Heart left ventricle (tissue), 16 donors: ENCODE results near the gene PGLYRP2. TPM values are rescaled to one million over a fixed set of nuclear protein-coding genes. Genes with fewer than 3 reads are reported as not detected.
A peak's percentile ranks its signal among the peaks of the same experiment; 100 is the strongest.

Experiments used
- ATAC-seq, 4 donors: fragments of 200-7000 bp; cut with Tn5 transposase; one replicate each; pipeline ENCODE4 v1.9.1; 2020 to 2022; ENCODE audit warnings: moderate library complexity in 4 of 4, mild to moderate bottlenecking in 3 of 4, moderate number of reproducible peaks in 1 of 4
- DNase-seq, 5 donors: peaks; one replicate each; pipeline ENCODE4 v3.0.0-alpha.2; 2020
- H3K27ac ChIP-seq, 12 donors: fragments of 200-600 bp; sonication (generic) in 4 of 12; one replicate each; pipeline versions ENCODE4 v1.5.0 to v1.8.0; 2016 to 2022; ENCODE audit warnings: mild to moderate bottlenecking in 2 of 12
- H3K27me3 ChIP-seq, 9 donors: fragments of 200-600 bp; sonication (generic) in 2 of 9; one replicate each; pipeline versions ENCODE4 v1.5.1 to v1.8.0; 2016 to 2022; ENCODE audit warnings: mild to moderate bottlenecking in 3 of 9
- H3K36me3 ChIP-seq, 9 donors: fragments of 200-600 bp; sonication (generic) in 2 of 9; one replicate each; pipeline versions ENCODE4 v1.5.0 to v1.8.0; 2018 to 2022; ENCODE audit warnings: mild to moderate bottlenecking in 2 of 9
- H3K4me1 ChIP-seq, 12 donors: fragments of 200-600 bp; sonication (generic) in 4 of 12; one replicate each; pipeline versions ENCODE4 v1.5.0 to v1.8.0; 2016 to 2022; ENCODE audit warnings: mild to moderate bottlenecking in 3 of 12
- H3K4me3 ChIP-seq, 12 donors: fragments of 200-600 bp; sonication (generic) in 4 of 12; one replicate each; pipeline versions ENCODE4 v1.5.0 to v1.8.0; 2017 to 2022; ENCODE audit warnings: mild to moderate bottlenecking in 9 of 12, moderate library complexity in 4 of 12
- H3K9me3 ChIP-seq, 12 donors: fragments of 200-600 bp; sonication (generic) in 4 of 12; one replicate each; pipeline versions ENCODE4 v1.5.0 to v1.8.0; 2016 to 2022; ENCODE audit warnings: mild to moderate bottlenecking in 1 of 12
- CTCF ChIP-seq, 12 donors: fragments of 200-600 bp; sonication (generic) in 4 of 12; IDR thresholded peaks; one replicate each; pipeline versions ENCODE4 v1.5.0 to v1.8.0; 2018 to 2022; ENCODE audit warnings: antibody characterized with exemption in 12 of 12, mild to moderate bottlenecking in 5 of 12
- POLR2A ChIP-seq, 2 donors: fragments of 450-650 bp; IDR thresholded peaks; one replicate each; pipeline ENCODE4 v1.6.1; 2017; ENCODE audit warnings: antibody characterized with exemption in 2 of 2, mild to moderate bottlenecking in 2 of 2, moderate library complexity in 2 of 2
- WGBS, 4 donors: extraction: QIAGEN DNeasy Blood & Tissue Kit in 2 of 4; methylation state at CpG; one replicate each; pipeline versions ENCODE4 v1.1.5 to v1.1.7; 2013 to 2018; 5-methylcytosine and 5-hydroxymethylcytosine counted together
- intact Hi-C, 10 donors: fragments of 100-400 bp; cut with DNase I; formaldehyde crosslinking; loops; one replicate each; pipeline versions ENCODE4 v1.11.1 to v1.14.2; 2022
- polyA plus RNA-seq, 2 donors: library from polyadenylated mRNA; stranded (reverse); fragments of 200-250 nt; gene quantifications; one replicate each; pipeline ENCODE4 v1.2.3, GENCODE V29; 2013
- total RNA-seq, 9 donors: library from RNA; depleted of rRNA in 2 of 9; stranded (reverse); fragments of >200 nt in 2 of 9; fragmentation: NEBNext Ultra II Directional in 3 of 9; extraction: Animal tissue kit (Norgen Biotek cat#: 25700) in 3 of 9; gene quantifications; one replicate each; pipeline versions ENCODE4 v1.1.0 to v1.2.4, GENCODE V29; 2016 to 2023
- donor health status: ischemic (EF 13 %, LVEDD 7.1; RV severe dilation, severe dysfunction).
- donor health status: healthy with polysubstance abuse.
- donor health status: DM: no; HTN: yes; CAD: no.
- donor health status: DM: no; HTN: no; CAD: no.
- donor health status: ischemic (EF 25% LVEDD 6.9; RV normal size, moderate dysfunction).
- donor health status: ischemic (EF 25% LVEDD 5.7; RV mildly dilated, moderate dysfunction).
- donor health status: healthy.
- donor health status: DM: yes; HTN: yes; CAD: no.
- donor health status: ischemic (EF 35%, LVEDD 5.7; RV mildly dilated, moderate dysfunction).
- donor health status: nonischemic (EF 11% LVEDD 7.7; RV severe dilation, severe dysfunction).
- donor health status: DM: yes; HTN: yes; CAD: no.
- donor health status: PGD.
- donor health status: ischemic (EF 29% LVEDD 5.4; RV normal size, mild dysfunction).
- donor health status: nonischemic (EF 23%, LVEDD 6.1; RV moderate dilation, normal function).

PGLYRP2 gene
- total and polyA plus RNA-seq, 11 donors = not detected

GRCh38 chr19:15468675-15469512 is 10.4 kb downstream of the PGLYRP2 start:
- Histone ChIP-seq H3K9me3 (no peaks in the 10 kb centered on the region), H3K4me3 (peak overlapping the region in 1 of 12 donors; percentile 55), H3K27ac (no peak overlapping the region), H3K4me1 (peaks cover 0 to 38% (median 2%) of the 10 kb centered on the region in 12 donors), H3K36me3 (no peaks in the 10 kb centered on the region), H3K27me3 (peaks cover 4 to 70% (median 29%) of the 10 kb centered on the region in 9 donors)
- DNase-seq (no peak), ATAC-seq (no peak)
- intact Hi-C loops = no loop called here
- TF ChIP-seq POLR2A (IDR thresholded peaks at IDR 0.05) (no peak), CTCF (IDR thresholded peaks at IDR 0.05) (no peak)
- WGBS, 4 donors = 52 to 69% (median 61%) methylated on average over 9 to 12 of the region's 12 CpGs

DNA sequence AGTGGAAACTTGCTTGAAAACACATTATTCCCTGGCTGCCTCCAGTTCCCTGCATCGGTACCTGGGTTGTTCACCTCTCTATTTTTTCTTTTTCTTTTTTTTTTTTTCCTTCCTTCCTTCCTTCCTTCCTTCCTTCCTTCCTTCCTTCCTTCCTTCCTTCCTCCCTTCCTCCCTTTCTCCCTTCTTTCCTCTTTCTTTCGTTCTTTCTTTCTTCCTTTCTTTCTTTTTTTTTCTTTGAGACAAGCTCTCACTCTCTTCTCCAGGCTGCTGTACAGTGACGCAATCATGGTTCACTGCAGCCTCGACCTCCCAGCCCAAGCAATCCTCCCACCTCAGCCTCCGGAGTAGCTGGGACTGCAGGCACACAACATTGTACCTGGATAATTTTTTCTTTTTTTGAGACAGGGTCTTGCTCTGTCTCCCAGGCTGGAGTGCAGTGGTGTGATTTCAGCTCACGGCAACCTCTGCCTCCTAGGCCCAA is 11.5 kb downstream of the PGLYRP2 start:
- peaks cover 4 to 75% (median 29%) of the 10 kb centered on the region in 9 donors for H3K27me3 ChIP-seq
- peaks cover 0 to 46% (median 2%) of the 10 kb centered on the region in 12 donors for H3K4me1 ChIP-seq
- H3K27ac ChIP-seq = no peak overlapping the region
- 72 to 77% (median 75%) methylated on average over 6 of the region's 6 CpGs for WGBS, 4 donors
- TF ChIP-seq CTCF (IDR thresholded peaks at IDR 0.05) = no peak
- no peak for TF ChIP-seq POLR2A (IDR thresholded peaks at IDR 0.05)
- no peaks in the 10 kb centered on the region for H3K9me3 ChIP-seq
- DNase-seq (no peak), ATAC-seq (no peak)
- intact Hi-C loops = no loop called here
- H3K4me3 ChIP-seq = no peak overlapping the region
- no peaks in the 10 kb centered on the region for H3K36me3 ChIP-seq

DNA sequence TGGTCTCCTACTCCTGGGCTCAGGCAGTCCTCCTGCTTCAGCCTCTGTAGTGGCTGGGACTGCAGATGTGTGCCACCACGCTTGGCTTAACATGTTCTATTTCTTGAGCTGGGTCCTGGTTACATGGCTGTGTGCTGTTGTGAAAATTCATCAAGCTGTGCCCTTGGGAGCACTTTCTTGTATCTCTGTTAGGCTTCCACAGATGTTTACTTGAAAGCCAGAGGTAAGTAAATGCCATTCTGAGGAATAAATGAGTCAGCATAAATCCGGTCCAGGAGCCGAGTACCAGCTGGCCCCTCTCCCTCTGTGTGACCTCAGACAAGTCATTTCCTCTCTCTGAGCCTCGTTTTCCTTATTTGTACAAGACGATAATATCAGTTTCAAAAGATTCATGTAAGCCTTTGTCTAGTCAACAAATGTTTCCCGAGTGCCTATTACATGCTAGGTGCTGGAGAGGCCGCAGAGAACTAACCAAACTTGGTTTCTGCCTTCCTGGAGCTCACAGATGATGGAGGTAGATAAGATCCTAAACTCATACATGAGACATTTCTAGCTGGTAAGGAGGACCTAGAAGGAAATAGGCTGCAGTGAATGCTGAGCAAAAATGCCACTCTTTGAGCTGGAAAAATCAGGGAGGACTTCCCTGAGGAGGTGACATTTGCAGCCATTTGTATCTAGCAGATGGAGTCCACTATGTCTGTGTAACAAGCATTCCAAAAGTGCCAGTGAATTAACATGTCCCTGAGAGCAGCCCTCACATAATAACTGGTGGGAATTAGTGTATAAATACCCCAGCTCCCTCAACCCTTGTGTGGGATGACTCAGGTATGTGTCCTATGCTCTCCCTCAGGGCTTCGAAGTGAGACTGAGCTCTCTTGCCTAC is 12.2 kb downstream of the PGLYRP2 start:
- Histone ChIP-seq H3K27ac (peak overlapping the region in 1 of 12 donors; percentile 73), H3K27me3 (peaks cover 4 to 70% (median 29%) of the 10 kb centered on the region in 9 donors), H3K36me3 (no peaks in the 10 kb centered on the region), H3K4me3 (peak overlapping the region in 1 of 12 donors; percentile 10), H3K9me3 (no peaks in the 10 kb centered on the region), H3K4me1 (peaks cover 0 to 46% (median 2%) of the 10 kb centered on the region in 12 donors)
- ATAC-seq (peak in 2 of 4 donors; percentile 25 to 73), DNase-seq (no peak)
- 46 to 73% (median 53%) methylated on average over 8 of the region's 8 CpGs for WGBS, 4 donors
- no peak for TF ChIP-seq POLR2A (IDR thresholded peaks at IDR 0.05)
- intact Hi-C loops = no loop called here
